ENCODE data around the gene STON1. TPM values are rescaled to one million over a fixed set of nuclear protein-coding genes. Genes with fewer than 3 reads are reported as not detected.

Gene STON1
- total and polyA plus RNA-seq, 5 donors: 5.9 to 18.0 (median 12.9) TPM

- ATAC-seq: no peak
- intact Hi-C loops (cut with DNase I): no loop called here
These were observed 42.9 kb downstream of the STON1 start for GRCh38 chr2:48572816-48573215.

GRCh38 chr2:48574353-48575287 lies 44.7 kb downstream of the STON1 start:
- no peak overlapping the region for H3K4me3 ChIP-seq (ENCODE audit: low read length)
- DNase-seq (no peak), ATAC-seq (no peak)
- intact Hi-C loops (cut with DNase I): no loop called here
- no peaks in the 10 kb centered on the region for H3K27me3 ChIP-seq (ENCODE audit: control insufficient read depth, insufficient read depth)
- H3K4me1 ChIP-seq (ENCODE audit: control insufficient read depth, insufficient read depth, low read length): peaks cover 5% of the 10 kb centered on the region
- 79% methylated on average over 9 of the region's 9 CpGs for WGBS
- H3K9me3 ChIP-seq (ENCODE audit: control insufficient read depth, low read length): no peaks in the 10 kb centered on the region
- no peak overlapping the region for H3K27ac ChIP-seq (ENCODE audit: low read length)

More at GRCh38 chr2:48572816-48573215, 42.9 kb downstream of the STON1 start:
- H3K4me3 ChIP-seq (ENCODE audit: low read length): no peak overlapping the region
- no peaks in the 10 kb centered on the region for H3K9me3 ChIP-seq (ENCODE audit: control insufficient read depth, low read length)
- H3K27me3 ChIP-seq (ENCODE audit: control insufficient read depth, insufficient read depth): no peaks in the 10 kb centered on the region
- no peak for DNase-seq
- peaks cover 8% of the 10 kb centered on the region for H3K4me1 ChIP-seq (ENCODE audit: control insufficient read depth, insufficient read depth, low read length)
- H3K27ac ChIP-seq (ENCODE audit: low read length): no peak overlapping the region
- WGBS: 53% methylated on average over 5 of the region's 5 CpGs

GRCh38 chr2:48578313-48578712 lies 48.4 kb downstream of the STON1 start:
- H3K4me3 ChIP-seq (ENCODE audit: low read length): no peak overlapping the region
- ATAC-seq (no peak), DNase-seq (no peak)
- no peaks in the 10 kb centered on the region for H3K27me3 ChIP-seq (ENCODE audit: control insufficient read depth, insufficient read depth)
- no peaks in the 10 kb centered on the region for H3K9me3 ChIP-seq (ENCODE audit: control insufficient read depth, low read length)
- no peaks in the 10 kb centered on the region for H3K4me1 ChIP-seq (ENCODE audit: control insufficient read depth, insufficient read depth, low read length)
- no peak overlapping the region for H3K27ac ChIP-seq (ENCODE audit: low read length)
- intact Hi-C loops (cut with DNase I): no loop called here
- 76% methylated on average over 4 of the region's 4 CpGs for WGBS

- WGBS: 97% methylated on average over 3 of the region's 3 CpGs
- DNase-seq (no peak), ATAC-seq (no peak)
- H3K9me3 ChIP-seq (ENCODE audit: control insufficient read depth, low read length): no peaks in the 10 kb centered on the region
- no peak overlapping the region for H3K27ac ChIP-seq (ENCODE audit: low read length)
- H3K4me1 ChIP-seq (ENCODE audit: control insufficient read depth, insufficient read depth, low read length): no peaks in the 10 kb centered on the region
- H3K27me3 ChIP-seq (ENCODE audit: control insufficient read depth, insufficient read depth): no peaks in the 10 kb centered on the region
- H3K4me3 ChIP-seq (ENCODE audit: low read length): no peak overlapping the region
- intact Hi-C loops (cut with DNase I): loop anchor here in 3 of 4 donors (10.0 kb wide), 4 partner anchors 49 to 479 kb away; partner anchors contain the start of gene STON1 (in 1 of the 3)
These were observed 54.0 kb downstream of the STON1 start for GRCh38 chr2:48583961-48584360.

GRCh38 chr2:48584551-48584950 lies 54.6 kb downstream of the STON1 start:
- Histone ChIP-seq H3K27me3 (ENCODE audit: control insufficient read depth, insufficient read depth) (no peaks in the 10 kb centered on the region), H3K4me1 (ENCODE audit: control insufficient read depth, insufficient read depth, low read length) (no peaks in the 10 kb centered on the region), H3K27ac (ENCODE audit: low read length) (no peak overlapping the region), H3K4me3 (ENCODE audit: low read length) (no peak overlapping the region), H3K9me3 (ENCODE audit: control insufficient read depth, low read length) (no peaks in the 10 kb centered on the region)
- WGBS: 98% methylated on average over 4 of the region's 4 CpGs
- intact Hi-C loops (cut with DNase I): loop anchor here in 3 of 4 donors (10.0 kb wide), 4 partner anchors 50 to 480 kb away; partner anchors contain the start of gene STON1 (in 1 of the 3)
- ATAC-seq: no peak
- DNase-seq: no peak

- Histone ChIP-seq H3K4me3 (ENCODE audit: low read length) (no peak overlapping the region), H3K9me3 (ENCODE audit: control insufficient read depth, low read length) (no peaks in the 10 kb centered on the region), H3K27ac (ENCODE audit: low read length) (no peak overlapping the region), H3K4me1 (ENCODE audit: control insufficient read depth, insufficient read depth, low read length) (no peaks in the 10 kb centered on the region), H3K27me3 (ENCODE audit: control insufficient read depth, insufficient read depth) (no peaks in the 10 kb centered on the region)
- intact Hi-C loops (cut with DNase I): loop anchor here in 3 of 4 donors (10.0 kb wide), 4 partner anchors 52 to 482 kb away; partner anchors contain the start of gene STON1 (in 1 of the 3)
- DNase-seq (no peak), ATAC-seq (no peak)
- WGBS: 58% methylated on average over 4 of the region's 4 CpGs
These were observed 56.5 kb downstream of the STON1 start for GRCh38 chr2:48586433-48586832.

GRCh38 chr2:48587560-48587959 lies 57.6 kb downstream of the STON1 start:
- WGBS: 84% methylated on average over 5 of the region's 5 CpGs
- H3K27ac ChIP-seq (ENCODE audit: low read length): no peak overlapping the region
- no peak for ATAC-seq

GRCh38 chr2:48587961-48588360 lies 58.0 kb downstream of the STON1 start:
- Histone ChIP-seq H3K9me3 (ENCODE audit: control insufficient read depth, low read length) (no peaks in the 10 kb centered on the region), H3K4me3 (ENCODE audit: low read length) (no peak overlapping the region), H3K4me1 (ENCODE audit: control insufficient read depth, insufficient read depth, low read length) (no peaks in the 10 kb centered on the region), H3K27ac (ENCODE audit: low read length) (no peak overlapping the region), H3K27me3 (ENCODE audit: control insufficient read depth, insufficient read depth) (no peaks in the 10 kb centered on the region)
- intact Hi-C loops (cut with DNase I): loop anchor here in 3 of 4 donors (10.0 kb wide), 4 partner anchors 53 to 483 kb away; partner anchors contain the start of gene STON1 (in 1 of the 3)
- WGBS: 93% methylated on average over 3 of the region's 3 CpGs
- DNase-seq: no peak
- no peak for ATAC-seq

More at GRCh38 chr2:48587560-48587959, 57.6 kb downstream of the STON1 start:
- H3K27me3 ChIP-seq (ENCODE audit: control insufficient read depth, insufficient read depth): no peaks in the 10 kb centered on the region
- H3K4me1 ChIP-seq (ENCODE audit: control insufficient read depth, insufficient read depth, low read length): no peaks in the 10 kb centered on the region
- H3K4me3 ChIP-seq (ENCODE audit: low read length): no peak overlapping the region
- intact Hi-C loops (cut with DNase I): loop anchor here in 3 of 4 donors (10.0 kb wide), 4 partner anchors 53 to 483 kb away; partner anchors contain the start of gene STON1 (in 1 of the 3)
- H3K9me3 ChIP-seq (ENCODE audit: control insufficient read depth, low read length): no peaks in the 10 kb centered on the region
- no peak for DNase-seq

- intact Hi-C loops (cut with DNase I): loop anchor here in 3 of 4 donors (10.0 kb wide), 4 partner anchors 54 to 484 kb away; partner anchors contain the start of gene STON1 (in 1 of the 3)
- H3K4me3 ChIP-seq (ENCODE audit: low read length): no peak overlapping the region
- H3K9me3 ChIP-seq (ENCODE audit: control insufficient read depth, low read length): no peaks in the 10 kb centered on the region
- WGBS: 75% methylated on average over 1 of the region's 1 CpG
- no peak overlapping the region for H3K27ac ChIP-seq (ENCODE audit: low read length)
- DNase-seq: no peak
- ATAC-seq: no peak
- H3K4me1 ChIP-seq (ENCODE audit: control insufficient read depth, insufficient read depth, low read length): no peaks in the 10 kb centered on the region
- H3K27me3 ChIP-seq (ENCODE audit: control insufficient read depth, insufficient read depth): no peaks in the 10 kb centered on the region
These were observed 58.8 kb downstream of the STON1 start for GRCh38 chr2:48588745-48589144.

GRCh38 chr2:48589170-48589767 lies 59.3 kb downstream of the STON1 start:
- DNase-seq (peak in 1 of 3 donors; percentile 65), ATAC-seq (no peak)

GRCh38 chr2:48590017-48590416 lies 60.1 kb downstream of the STON1 start:
- no peak for ATAC-seq

More at GRCh38 chr2:48589170-48589767, 59.3 kb downstream of the STON1 start:
- H3K4me1 ChIP-seq (ENCODE audit: control insufficient read depth, insufficient read depth, low read length): no peaks in the 10 kb centered on the region
- H3K27ac ChIP-seq (ENCODE audit: low read length): no peak overlapping the region
- intact Hi-C loops (cut with DNase I): loop anchor here in 3 of 4 donors (10.0 kb wide), 4 partner anchors 54 to 484 kb away; partner anchors contain the start of gene STON1 (in 1 of the 3)
- WGBS: 24% methylated on average over 5 of the region's 5 CpGs
- no peak overlapping the region for H3K4me3 ChIP-seq (ENCODE audit: low read length)
- H3K9me3 ChIP-seq (ENCODE audit: control insufficient read depth, low read length): no peaks in the 10 kb centered on the region
- no peaks in the 10 kb centered on the region for H3K27me3 ChIP-seq (ENCODE audit: control insufficient read depth, insufficient read depth)

More at GRCh38 chr2:48590017-48590416, 60.1 kb downstream of the STON1 start:
- intact Hi-C loops (cut with DNase I): no loop called here
- no peak for DNase-seq
- Histone ChIP-seq H3K4me3 (ENCODE audit: low read length) (no peak overlapping the region), H3K27ac (ENCODE audit: low read length) (no peak overlapping the region), H3K4me1 (ENCODE audit: control insufficient read depth, insufficient read depth, low read length) (no peaks in the 10 kb centered on the region), H3K27me3 (ENCODE audit: control insufficient read depth, insufficient read depth) (no peaks in the 10 kb centered on the region), H3K9me3 (ENCODE audit: control insufficient read depth, low read length) (no peaks in the 10 kb centered on the region)
- WGBS: 87% methylated on average over 1 of the region's 1 CpG
